Measurements from ENCODE around the gene COL9A3.

- no peak for TF ChIP-seq POLR2A (IDR thresholded peaks at IDR 0.05; ENCODE audit: low read depth)
- no peak for TF ChIP-seq CTCF (IDR thresholded peaks at IDR 0.05)
- TF ChIP-seq EP300 (IDR thresholded peaks at IDR 0.05) = no peak
- TF ChIP-seq POLR2AphosphoS5 (IDR thresholded peaks at IDR 0.05) = no peak
Measured at GRCh38 chr20:62792940-62793756, 23.7 kb upstream of the COL9A3 start.

All from esophagus muscularis mucosa (tissue), 4 donors.